ENCODE results near the gene C17orf75.

The C17orf75 gene

DNA sequence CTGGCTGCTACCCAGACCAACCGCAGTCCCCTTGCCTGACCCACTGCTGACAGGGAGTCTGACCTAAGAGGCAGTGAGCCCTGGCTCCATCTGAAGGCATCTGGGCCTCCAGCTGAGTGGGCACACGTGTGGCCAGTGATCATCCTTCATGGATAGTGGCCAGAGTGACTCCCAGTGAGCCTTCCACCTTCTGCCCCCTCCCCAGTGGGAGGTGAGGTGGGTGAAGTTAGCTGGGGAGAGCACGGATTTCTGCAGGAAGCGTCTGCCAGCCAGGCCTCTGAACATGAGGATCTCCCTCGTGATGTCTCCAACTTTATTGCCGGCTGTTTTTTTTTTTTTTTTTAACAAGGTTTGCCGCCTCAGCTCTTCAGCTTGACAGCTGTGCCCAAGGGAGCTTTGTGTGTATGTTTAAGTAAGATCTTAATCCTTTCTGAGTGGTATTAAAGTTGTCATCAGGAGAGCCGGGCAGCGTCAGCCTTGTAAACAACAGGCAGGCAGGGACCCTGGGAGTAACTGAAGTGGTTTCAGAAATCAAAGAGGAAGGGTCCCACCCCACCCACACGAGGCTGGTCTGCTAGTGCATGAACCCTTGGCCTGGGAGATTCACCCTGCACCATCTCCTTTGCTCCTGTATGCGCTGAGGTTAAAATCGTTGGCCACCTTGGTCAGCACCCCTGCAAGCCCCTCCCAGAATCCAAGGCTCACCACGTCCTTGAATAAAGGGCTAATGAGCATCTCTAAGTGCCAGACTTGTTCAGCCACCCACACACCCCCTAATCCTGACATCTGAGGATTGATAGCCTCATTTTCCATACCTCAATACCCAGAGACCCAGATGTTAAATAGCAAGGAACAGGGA, 43.0 kb downstream of the C17orf75 start:
- DNase-seq (ENCODE audit: insufficient read length, low spot score) (no peak), FAIRE-seq (no peak)
- no peak for TF ChIP-seq POLR2AphosphoS5 (IDR thresholded peaks at IDR 0.05; ENCODE audit: low read depth, low read length)
- TF ChIP-seq POU2F2 (IDR thresholded peaks at IDR 0.05; ENCODE audit: low read depth, low read length): no peak
- TF ChIP-seq PAX5 (IDR thresholded peaks at IDR 0.05; ENCODE audit: insufficient read depth, low read length, severe bottlenecking): no peak
- TF ChIP-seq TAF1 (IDR thresholded peaks at IDR 0.05; ENCODE audit: low read depth, low read length): no peak
- no peak for TF ChIP-seq SPI1 (IDR thresholded peaks at IDR 0.05; ENCODE audit: low read depth, low read length)
- TF ChIP-seq POLR2A (IDR thresholded peaks at IDR 0.05; ENCODE audit: low read depth, low read length): no peak

DNA sequence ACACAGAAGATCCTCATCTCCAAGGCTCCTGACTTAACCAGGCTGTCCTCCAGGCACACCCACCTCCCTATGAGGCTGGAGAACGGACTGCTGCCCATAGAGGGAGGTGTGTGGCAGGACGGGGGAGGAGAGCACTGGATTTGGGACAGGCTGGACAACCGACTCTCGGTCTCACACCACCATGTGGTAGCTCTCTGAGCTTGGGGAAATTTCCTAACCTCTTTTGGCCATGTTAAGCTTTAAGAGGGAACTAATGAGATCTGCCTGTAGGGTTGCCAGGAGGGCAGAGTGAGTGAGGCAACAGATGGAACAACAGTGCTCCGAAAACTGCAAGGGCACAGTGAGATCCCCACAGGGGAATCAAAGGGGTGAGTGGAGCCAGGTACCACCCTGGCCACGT, 43.7 kb downstream of the C17orf75 start:
- TF ChIP-seq POLR2A (IDR thresholded peaks at IDR 0.05; ENCODE audit: low read depth, low read length): no peak
- TF ChIP-seq TAF1 (IDR thresholded peaks at IDR 0.05; ENCODE audit: low read depth, low read length): no peak
- no peak for TF ChIP-seq POLR2AphosphoS5 (IDR thresholded peaks at IDR 0.05; ENCODE audit: low read depth, low read length)
- no peak for TF ChIP-seq SPI1 (IDR thresholded peaks at IDR 0.05; ENCODE audit: low read depth, low read length)
- no peak for TF ChIP-seq PAX5 (IDR thresholded peaks at IDR 0.05; ENCODE audit: insufficient read depth, low read length, severe bottlenecking)
- TF ChIP-seq POU2F2 (IDR thresholded peaks at IDR 0.05; ENCODE audit: low read depth, low read length): no peak
- no peak for DNase-seq (ENCODE audit: insufficient read length, low spot score)
- no peak for FAIRE-seq

DNA sequence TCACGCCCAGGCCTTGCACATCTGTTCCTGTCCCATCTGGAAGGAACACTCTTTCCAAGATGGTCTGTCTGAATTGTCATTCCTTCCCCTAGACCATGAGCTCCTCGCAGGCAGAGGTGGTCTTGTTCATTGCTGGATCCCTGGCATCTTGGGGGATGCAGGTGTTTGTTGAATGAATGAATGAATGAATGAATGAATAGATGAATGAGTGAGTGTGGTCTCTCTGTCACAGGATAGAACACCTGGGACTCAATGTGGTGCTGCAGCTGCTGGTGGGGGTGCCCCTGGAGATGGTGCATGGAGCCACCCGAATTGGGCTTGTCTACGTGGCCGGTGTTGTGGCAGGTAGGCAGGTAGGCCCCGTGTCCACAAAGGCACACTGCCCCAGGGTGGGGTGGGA, 44.1 kb downstream of the C17orf75 start:
- FAIRE-seq (no peak), DNase-seq (ENCODE audit: insufficient read length, low spot score) (no peak)
- no peak for TF ChIP-seq POU2F2 (IDR thresholded peaks at IDR 0.05; ENCODE audit: low read depth, low read length)
- no peak for TF ChIP-seq SPI1 (IDR thresholded peaks at IDR 0.05; ENCODE audit: low read depth, low read length)
- TF ChIP-seq POLR2AphosphoS5 (IDR thresholded peaks at IDR 0.05; ENCODE audit: low read depth, low read length): no peak
- no peak for TF ChIP-seq PAX5 (IDR thresholded peaks at IDR 0.05; ENCODE audit: insufficient read depth, low read length, severe bottlenecking)
- TF ChIP-seq POLR2A (IDR thresholded peaks at IDR 0.05; ENCODE audit: low read depth, low read length): no peak
- TF ChIP-seq TAF1 (IDR thresholded peaks at IDR 0.05; ENCODE audit: low read depth, low read length): no peak

DNA sequence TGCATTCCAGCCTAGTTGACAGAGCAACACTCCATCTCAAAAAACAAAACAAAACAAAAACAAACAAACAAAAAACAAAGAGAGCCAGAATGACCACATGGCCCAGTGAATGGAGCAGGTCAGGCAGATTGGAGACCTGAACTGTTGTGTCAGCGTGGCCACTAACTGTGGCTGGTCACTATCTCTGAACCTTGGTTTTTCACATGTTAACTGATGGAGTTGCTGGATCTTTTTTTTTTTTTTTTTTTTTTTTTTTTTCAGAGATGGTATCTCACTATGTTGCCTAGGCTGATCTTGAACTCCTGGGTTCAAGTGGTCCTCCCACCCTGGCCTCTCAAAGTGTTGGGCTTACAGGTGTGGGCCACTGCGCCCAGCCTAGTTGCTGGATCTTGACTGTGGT, 44.5 kb downstream of the C17orf75 start:
- no peak for TF ChIP-seq POU2F2 (IDR thresholded peaks at IDR 0.05; ENCODE audit: low read depth, low read length)
- no peak for TF ChIP-seq POLR2AphosphoS5 (IDR thresholded peaks at IDR 0.05; ENCODE audit: low read depth, low read length)
- TF ChIP-seq PAX5 (IDR thresholded peaks at IDR 0.05; ENCODE audit: insufficient read depth, low read length, severe bottlenecking): no peak
- TF ChIP-seq SPI1 (IDR thresholded peaks at IDR 0.05; ENCODE audit: low read depth, low read length): no peak
- TF ChIP-seq POLR2A (IDR thresholded peaks at IDR 0.05; ENCODE audit: low read depth, low read length): no peak
- TF ChIP-seq TAF1 (IDR thresholded peaks at IDR 0.05; ENCODE audit: low read depth, low read length): no peak
- no peak for DNase-seq (ENCODE audit: insufficient read length, low spot score)
- no peak for FAIRE-seq

DNA sequence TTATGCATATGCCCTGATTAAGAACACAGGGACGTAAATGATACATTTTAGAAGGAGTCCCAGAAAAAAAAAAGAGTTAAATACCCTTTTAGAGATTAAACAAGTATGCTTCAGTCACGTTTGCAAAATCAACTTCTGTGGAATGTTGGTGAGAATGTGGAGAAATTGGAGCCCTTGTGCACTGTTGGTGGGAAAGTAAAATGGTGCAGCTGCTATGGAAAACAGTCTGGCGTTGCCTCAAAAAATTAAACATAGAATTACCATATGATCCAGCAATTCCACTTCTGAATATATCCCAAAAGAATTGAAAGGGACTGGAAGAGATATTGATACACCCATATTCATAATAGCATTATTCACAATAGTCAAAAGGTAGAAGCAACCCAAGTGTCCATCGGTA, 49.9 kb downstream of the C17orf75 start:
- no peak for FAIRE-seq
- no peak for TF ChIP-seq POLR2A (IDR thresholded peaks at IDR 0.05; ENCODE audit: low read depth, low read length)
- DNase-seq (ENCODE audit: insufficient read length, low spot score): no peak

DNA sequence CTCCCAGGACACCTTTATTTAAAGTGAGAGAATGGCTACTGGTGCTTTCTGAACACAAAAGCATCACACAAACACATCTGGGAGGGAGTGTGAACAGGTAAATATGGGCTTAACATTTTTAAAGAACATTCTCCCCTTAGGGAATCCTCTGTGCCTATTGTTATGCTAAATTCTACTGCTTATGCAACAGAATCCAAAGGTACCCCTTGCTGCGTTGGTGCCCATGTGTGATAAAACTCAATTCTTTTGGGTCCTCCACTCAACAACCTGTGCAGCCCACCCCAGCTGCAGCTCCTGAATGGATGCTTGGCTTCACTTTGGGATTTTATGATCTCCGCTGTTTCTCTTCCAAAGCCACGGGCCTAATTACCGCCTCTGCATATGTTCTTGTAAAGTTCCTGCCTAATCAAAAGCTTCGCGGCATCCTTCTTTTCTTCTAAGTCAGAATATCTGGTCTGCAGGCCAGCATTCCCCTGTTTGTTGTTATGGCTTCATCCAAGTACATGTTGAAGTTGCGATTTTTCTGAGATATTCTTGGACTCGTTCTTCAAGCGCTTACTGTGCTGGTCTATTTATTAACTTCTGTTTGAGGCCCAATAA, 52.4 kb downstream of the C17orf75 start:
- no peak for DNase-seq (ENCODE audit: insufficient read length, low spot score)
- no peak for FAIRE-seq
- TF ChIP-seq SPI1 (IDR thresholded peaks at IDR 0.05; ENCODE audit: low read depth, low read length): no peak
- TF ChIP-seq POLR2A (IDR thresholded peaks at IDR 0.05; ENCODE audit: low read depth, low read length): no peak
- TF ChIP-seq POLR2AphosphoS5 (IDR thresholded peaks at IDR 0.05; ENCODE audit: low read depth, low read length): no peak
- TF ChIP-seq PAX5 (IDR thresholded peaks at IDR 0.05; ENCODE audit: insufficient read depth, low read length, severe bottlenecking): no peak
- no peak for TF ChIP-seq TAF1 (IDR thresholded peaks at IDR 0.05; ENCODE audit: low read depth, low read length)
- no peak for TF ChIP-seq POU2F2 (IDR thresholded peaks at IDR 0.05; ENCODE audit: low read depth, low read length)

DNA sequence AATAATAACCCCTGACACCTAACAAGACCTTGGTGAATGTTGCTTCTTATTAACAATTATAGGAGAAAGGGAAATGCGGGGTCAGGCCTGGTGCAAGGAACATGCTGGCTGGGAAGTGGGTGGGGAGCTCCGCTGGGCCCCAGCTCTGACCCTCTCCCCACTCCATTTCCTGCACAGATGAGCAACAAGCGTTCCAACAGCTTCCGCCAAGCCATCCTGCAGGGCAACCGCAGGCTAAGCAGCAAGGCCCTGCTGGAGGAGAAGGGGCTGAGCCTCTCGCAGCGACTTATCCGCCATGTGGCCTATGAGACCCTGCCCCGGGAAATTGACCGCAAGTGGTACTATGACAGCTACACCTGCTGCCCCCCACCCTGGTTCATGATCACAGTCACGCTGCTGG, 53.4 kb downstream of the C17orf75 start:
- TF ChIP-seq POLR2A (IDR thresholded peaks at IDR 0.05; ENCODE audit: low read depth, low read length) (no peak), PAX5 (IDR thresholded peaks at IDR 0.05; ENCODE audit: insufficient read depth, low read length, severe bottlenecking) (no peak), POLR2AphosphoS5 (IDR thresholded peaks at IDR 0.05; ENCODE audit: low read depth, low read length) (no peak), POU2F2 (IDR thresholded peaks at IDR 0.05; ENCODE audit: low read depth, low read length) (no peak), TAF1 (IDR thresholded peaks at IDR 0.05; ENCODE audit: low read depth, low read length) (no peak), SPI1 (IDR thresholded peaks at IDR 0.05; ENCODE audit: low read depth, low read length) (no peak)
- FAIRE-seq (no peak), DNase-seq (ENCODE audit: insufficient read length, low spot score) (no peak)

DNA sequence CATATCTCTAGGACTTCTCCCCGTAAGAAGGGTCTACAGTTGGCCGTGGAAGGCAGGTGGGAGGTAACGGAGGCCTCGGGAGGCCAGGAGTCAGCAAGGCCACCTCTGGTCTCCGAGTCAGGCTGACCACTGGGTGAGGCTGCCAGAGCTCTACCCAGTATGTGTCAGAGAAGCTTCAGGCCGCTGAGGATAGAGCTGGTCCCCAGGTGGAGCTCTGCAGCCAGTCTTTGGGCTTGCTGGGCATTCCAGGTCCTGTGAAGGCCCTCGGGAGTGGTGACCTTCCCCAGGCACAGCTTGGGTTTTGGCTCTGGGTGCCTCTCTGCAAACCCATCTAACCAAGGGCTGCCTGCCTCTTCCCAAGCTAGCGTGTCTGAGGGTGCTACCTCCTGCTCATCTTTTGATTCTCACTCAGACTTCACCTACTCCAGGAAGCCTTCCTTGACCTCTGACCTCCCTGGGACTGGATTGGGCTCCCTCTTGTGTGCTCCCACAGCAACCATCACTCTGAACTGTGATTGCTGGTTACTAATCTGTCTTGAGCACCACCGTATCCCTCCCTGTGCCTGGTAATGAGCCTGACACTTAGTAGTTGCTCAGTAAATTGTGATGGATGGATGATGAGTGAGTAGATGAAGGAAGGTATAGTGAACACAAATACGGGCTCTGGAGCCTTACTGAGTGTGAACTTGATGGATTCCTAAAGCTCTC, 54.0 kb downstream of the C17orf75 start:
- no peak for DNase-seq (ENCODE audit: insufficient read length, low spot score)
- TF ChIP-seq POLR2AphosphoS5 (IDR thresholded peaks at IDR 0.05; ENCODE audit: low read depth, low read length) (no peak), POLR2A (IDR thresholded peaks at IDR 0.05; ENCODE audit: low read depth, low read length) (no peak), POU2F2 (IDR thresholded peaks at IDR 0.05; ENCODE audit: low read depth, low read length) (no peak), PAX5 (IDR thresholded peaks at IDR 0.05; ENCODE audit: insufficient read depth, low read length, severe bottlenecking) (no peak), TAF1 (IDR thresholded peaks at IDR 0.05; ENCODE audit: low read depth, low read length) (no peak)
- FAIRE-seq: peak; percentile 55

DNA sequence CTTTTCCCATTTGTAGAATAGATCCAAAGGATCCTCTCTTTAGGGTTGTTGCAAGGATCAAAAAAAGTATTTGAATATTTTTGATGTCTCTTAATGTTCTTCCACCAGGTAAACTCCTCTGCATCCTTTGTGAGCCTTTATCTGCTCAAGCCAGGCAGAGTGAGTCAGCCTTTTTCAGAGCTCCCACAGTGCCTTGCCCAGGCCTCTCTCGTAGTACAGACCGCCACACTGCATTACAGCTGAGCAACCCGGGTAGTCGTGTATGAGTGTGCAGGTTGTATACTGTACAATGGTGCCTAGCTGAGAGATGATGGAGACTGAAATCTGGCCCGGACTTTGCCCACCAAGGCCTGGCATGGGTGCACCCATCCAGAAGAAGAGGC, 55.5 kb downstream of the C17orf75 start:
- TF ChIP-seq PAX5 (IDR thresholded peaks at IDR 0.05; ENCODE audit: insufficient read depth, low read length, severe bottlenecking): no peak
- TF ChIP-seq SPI1 (IDR thresholded peaks at IDR 0.05; ENCODE audit: low read depth, low read length): no peak
- TF ChIP-seq POU2F2 (IDR thresholded peaks at IDR 0.05; ENCODE audit: low read depth, low read length): no peak
- TF ChIP-seq POLR2A (IDR thresholded peaks at IDR 0.05; ENCODE audit: low read depth, low read length): no peak
- TF ChIP-seq POLR2AphosphoS5 (IDR thresholded peaks at IDR 0.05; ENCODE audit: low read depth, low read length): no peak
- no peak for TF ChIP-seq TAF1 (IDR thresholded peaks at IDR 0.05; ENCODE audit: low read depth, low read length)
- DNase-seq (ENCODE audit: insufficient read length, low spot score) (no peak), FAIRE-seq (no peak)

Data from GM12891 (cell line).